ENCODE measurements around the gene ADGRA1.

GRCh38 chr10:133042816-133043215 lies 44.9 kb upstream of the ADGRA1 start:
- TF ChIP-seq, protein P1, sequence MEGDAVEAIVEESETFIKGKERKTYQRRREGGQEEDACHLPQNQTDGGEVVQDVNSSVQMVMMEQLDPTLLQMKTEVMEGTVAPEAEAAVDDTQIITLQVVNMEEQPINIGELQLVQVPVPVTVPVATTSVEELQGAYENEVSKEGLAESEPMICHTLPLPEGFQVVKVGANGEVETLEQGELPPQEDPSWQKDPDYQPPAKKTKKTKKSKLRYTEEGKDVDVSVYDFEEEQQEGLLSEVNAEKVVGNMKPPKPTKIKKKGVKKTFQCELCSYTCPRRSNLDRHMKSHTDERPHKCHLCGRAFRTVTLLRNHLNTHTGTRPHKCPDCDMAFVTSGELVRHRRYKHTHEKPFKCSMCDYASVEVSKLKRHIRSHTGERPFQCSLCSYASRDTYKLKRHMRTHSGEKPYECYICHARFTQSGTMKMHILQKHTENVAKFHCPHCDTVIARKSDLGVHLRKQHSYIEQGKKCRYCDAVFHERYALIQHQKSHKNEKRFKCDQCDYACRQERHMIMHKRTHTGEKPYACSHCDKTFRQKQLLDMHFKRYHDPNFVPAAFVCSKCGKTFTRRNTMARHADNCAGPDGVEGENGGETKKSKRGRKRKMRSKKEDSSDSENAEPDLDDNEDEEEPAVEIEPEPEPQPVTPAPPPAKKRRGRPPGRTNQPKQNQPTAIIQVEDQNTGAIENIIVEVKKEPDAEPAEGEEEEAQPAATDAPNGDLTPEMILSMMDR (IDR thresholded peaks at IDR 0.05; ENCODE audit: insufficient read depth, low read length, poor library complexity, severe bottlenecking), result no peak
- no peak for TF ChIP-seq EZH2phosphoT487 (conservative IDR thresholded peaks at IDR 0.05; ENCODE audit: low read length)
